ENCODE data around the gene CTSA.
"Not testable (repeated sequence)": the region's sequence is repeated elsewhere in the genome, so short reads cannot be mapped to it uniquely, and the experiment has no call there.

CTSA gene

DNA sequence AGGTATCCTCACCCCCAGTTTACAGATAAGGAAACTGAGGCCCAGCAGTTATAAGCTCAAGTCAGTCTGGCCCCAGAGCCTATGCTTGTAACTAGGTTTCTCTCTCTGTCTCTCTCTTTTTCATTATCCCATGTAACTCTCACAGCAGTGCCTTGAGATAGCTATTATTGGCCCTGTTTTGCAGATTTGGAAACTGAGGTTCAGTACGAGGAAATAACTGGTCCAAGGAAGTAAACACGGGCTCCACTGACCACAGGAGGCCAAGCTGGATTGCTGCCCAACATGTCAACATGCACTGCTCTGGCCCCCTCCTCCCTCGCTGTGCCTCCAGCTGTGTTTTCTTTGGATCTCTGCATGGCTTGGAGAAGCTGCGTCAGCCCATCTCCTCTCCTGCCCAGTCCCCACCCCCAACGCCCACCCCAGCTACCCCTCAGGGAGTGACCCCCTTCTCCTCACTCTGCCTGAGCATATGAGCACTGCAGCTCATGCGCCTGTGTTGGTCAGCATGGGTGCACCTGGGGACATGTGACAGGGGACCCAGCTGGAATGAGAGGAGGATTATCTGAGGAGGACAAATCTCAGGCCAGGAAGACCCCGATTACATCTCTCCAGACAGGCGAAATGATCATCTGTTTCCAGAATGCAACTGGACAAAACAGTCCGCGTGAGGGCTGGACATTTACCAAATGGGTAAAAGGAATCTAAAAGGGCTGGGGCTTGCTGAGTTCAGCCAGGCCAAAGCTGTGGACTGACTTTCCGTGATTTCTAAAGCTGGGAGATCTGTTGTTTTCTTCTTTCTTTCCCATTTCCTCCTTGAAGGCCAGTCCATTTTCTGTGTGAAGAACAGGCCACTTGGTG lies 28.6 kb downstream of the CTSA start:
- no peak for DNase-seq

GRCh38 chr20:45920462-45921336 lies 29.6 kb downstream of the CTSA start:
- no peak for DNase-seq

DNA sequence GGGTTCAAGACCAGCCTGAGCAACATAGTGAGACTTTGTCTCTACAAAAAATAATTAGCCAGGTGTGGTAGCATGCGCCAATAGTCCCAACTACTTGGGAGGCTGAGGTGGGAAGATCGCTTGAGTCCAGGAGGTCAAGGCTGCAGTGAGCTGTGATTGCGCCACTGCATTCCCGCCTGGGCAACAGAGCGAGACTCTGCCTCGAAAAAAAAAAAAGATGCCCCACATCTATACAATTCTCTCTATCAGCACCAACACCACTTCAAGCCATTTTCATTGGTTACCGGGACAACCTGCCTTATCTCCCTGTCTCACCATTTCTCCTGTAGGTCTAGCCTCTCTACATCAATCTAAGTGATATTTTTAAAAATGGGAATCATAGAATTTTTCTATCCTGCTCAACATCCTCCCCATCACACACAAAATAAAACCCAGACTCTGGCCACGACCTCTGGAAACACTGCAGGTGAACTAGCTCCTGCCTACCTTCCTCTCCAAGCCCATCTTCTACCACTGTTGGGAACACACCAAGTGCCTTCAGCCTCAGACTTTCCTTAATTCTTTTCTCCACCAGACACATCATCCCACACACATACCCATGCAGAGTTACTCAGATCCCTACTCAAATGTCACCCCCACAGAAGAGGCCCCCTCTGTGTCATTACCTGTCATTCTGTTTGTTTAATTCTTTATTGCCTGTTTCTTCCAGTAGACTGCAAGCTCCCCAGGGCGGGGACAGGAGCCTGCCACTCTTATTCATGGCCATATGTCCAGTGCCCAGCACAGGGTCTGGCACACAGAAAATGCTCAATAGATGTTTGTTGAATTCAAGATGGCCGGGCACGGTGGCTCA lies 30.4 kb downstream of the CTSA start:
- DNase-seq: no peak

DNA sequence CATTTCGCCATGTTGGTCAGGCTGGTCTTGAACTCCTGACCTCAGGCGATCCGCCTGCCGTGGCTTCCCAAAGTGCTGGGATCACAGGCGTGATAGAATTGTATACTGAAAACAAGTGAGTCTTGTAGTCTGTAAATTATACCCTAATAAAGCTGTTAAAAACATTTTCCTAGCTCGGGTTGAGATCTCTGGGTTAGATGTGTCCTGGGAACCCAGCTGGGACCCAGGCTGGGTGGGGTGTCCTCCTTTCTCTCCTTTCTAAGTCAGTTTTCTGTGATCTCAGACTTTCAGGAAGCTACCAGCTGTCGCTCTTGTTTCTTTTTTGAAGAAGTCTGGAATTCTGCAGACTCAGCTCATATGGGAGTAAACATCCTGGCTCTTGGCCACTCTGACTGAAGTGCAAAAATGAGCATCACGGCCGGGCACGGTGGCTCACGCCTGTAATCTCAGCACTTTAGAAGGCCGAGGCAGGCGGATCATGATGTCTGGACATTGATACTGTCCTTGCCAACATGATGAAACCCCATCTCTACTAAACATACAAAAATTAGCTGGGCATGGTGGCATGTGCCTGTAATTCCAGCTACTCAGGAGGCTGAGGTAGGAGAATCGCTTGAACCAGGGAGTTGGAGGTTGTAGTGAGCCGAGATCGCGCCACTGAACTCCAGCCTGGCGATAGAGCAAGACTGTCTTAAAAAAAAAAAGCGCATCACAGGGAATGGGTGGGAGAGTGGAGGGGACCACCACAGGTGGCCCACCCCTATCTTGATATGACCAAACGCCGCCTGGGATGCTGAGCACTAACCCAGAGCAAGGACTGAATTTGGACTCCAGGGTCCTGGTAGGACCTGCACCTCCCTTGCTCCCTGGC lies 33.5 kb downstream of the CTSA start:
- DNase-seq: no peak

- no peak for DNase-seq
Measured at GRCh38 chr20:45925821-45926506, 34.8 kb downstream of the CTSA start.

- DNase-seq: no peak
Measured at GRCh38 chr20:45926731-45927070, 35.6 kb downstream of the CTSA start.

GRCh38 chr20:45927071-45927878 lies 36.1 kb downstream of the CTSA start:
- DNase-seq: no peak

DNA sequence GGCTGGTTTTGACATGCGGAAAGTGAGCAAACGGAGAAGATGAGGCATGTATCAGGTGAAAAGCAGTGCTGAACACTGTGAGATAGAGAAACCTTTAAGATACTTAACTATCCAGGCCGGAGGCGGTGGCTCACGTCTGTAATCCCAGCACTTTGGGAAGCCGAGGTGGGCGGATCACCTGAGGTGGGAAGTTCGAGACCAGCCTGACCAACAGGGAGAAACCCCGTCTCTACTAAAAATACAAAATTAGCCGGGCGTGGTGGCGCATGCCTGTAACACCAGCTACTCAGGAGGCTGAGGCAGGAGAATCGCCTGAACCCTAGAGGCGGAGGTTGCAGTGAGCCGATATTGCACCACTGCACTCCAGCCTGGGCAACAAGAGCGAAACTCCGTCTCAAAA lies 40.5 kb downstream of the CTSA start:
- not testable (repeated sequence) for DNase-seq

DNA sequence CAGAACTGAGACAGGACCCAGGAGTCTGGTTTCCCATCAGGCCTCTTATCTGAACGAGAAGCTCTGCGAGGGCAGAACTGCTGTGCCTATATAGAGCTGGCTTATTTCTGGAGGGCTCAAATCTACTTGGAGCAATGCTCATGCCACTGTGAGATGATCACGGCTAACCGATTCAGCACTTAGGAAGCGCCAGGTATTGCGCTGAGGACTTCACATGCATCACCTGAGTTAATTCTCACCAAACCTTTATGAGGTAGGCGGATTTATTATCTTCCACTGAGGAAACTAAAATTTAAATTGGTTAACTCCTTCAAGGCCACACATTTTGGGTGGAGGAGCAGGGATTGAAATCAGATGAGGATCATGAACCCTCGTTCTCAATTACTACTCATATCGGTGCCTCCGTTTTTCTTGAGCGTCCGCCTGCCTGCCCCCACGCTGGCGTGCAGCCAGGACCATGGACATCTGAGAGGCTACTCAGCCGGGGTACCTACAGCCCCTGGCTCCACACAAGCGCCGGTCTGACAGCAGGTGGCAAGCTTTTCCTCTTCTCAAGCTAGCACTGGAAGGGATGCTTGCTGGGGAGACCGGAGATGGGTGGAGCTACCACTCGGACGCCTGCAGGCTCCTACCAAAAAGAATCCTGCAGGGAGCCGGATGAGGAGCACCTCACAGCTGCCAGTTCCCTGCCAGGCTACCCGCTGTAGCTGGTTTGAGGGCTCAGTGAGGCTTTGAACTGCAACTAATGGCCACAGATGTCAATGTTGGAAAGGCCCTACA lies 42.3 kb downstream of the CTSA start:
- peak; percentile 34 to 35 for DNase-seq

DNA sequence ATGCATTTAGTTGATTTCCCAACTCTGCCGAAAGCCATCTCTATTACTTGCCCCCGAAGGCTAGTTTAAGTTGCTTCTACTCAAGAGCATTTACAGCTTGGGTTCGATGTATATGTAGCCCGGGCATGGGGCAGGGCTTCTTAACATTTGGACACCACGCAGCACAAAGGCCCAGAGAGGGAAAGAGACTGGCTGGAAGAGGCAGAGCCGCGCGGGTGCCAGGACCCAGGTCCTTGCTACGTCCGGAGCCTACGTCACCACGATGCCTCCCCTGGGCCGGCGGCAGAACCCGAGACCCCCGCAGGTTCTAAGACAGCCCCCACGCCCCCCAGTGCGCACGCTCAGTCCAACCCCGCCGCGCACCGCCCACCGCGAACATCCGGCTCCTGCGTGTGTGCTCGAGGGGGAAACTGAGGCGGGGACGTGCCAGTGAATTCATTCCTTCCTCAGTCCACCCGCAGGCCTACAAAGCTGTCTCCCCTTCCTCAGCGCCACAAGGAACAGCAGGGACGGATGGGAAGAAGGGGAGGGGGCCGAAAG lies 43.0 kb downstream of the CTSA start:
- DNase-seq: no peak

DNA sequence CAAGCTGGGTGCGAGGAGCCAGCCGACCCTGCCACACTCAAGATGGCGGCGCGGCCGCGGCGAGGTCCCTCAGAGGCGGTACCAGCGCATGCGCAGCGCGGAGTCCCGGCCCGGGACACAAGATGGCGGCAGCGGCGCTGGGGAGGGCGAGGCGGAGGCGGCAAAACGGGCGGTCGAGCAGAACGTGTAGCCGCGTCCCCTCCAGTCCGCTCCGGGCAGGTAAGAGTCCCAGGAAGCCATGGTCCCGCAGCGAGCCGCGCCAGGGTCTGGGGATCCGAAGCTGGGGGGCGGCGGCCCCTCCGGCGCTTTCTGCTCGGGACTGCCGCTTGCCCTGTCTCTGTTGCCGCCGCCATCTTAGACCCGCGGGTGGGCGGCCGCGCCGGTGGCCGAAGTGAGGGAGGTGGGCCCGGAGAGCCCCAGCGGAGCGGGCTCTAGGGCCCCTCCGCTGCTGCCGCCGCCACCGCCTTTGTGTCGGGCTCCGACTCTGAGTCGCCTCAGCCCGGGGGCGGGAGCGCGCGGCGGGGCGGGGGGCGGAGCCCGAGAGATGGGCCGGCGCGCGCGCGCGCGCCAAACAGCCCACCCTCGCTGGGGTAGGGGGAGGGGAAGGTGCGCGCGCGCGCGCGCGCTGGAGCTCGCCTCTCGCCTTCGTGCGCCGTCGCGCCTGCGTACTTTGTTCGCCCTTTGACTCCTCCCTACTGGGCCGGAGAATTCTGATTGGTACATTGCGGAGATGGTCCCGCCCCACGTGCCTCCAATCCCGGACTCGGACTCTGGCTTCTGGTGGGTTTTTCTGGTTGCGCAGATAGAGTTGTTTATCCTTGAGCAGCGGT lies 43.7 kb downstream of the CTSA start, which contains the start of gene PCIF1:
TSS of gene PCIF1 (plus strand) at position 98 of the 830 bp plus-strand sequence. CDS start 4,317 bp downstream, outside the sequence.
- DNase-seq: peak; percentile 95 to 97

GRCh38 chr20:45935416-45936046 lies 44.4 kb downstream of the CTSA start:
- no peak for DNase-seq

GRCh38 chr20:45937765-45938164 lies 46.6 kb downstream of the CTSA start:
- no peak for DNase-seq

GRCh38 chr20:45938727-45939438 lies 47.7 kb downstream of the CTSA start:
- DNase-seq: no peak

- no peak for DNase-seq
Measured at GRCh38 chr20:45940053-45940452, 48.9 kb downstream of the CTSA start.

DNA sequence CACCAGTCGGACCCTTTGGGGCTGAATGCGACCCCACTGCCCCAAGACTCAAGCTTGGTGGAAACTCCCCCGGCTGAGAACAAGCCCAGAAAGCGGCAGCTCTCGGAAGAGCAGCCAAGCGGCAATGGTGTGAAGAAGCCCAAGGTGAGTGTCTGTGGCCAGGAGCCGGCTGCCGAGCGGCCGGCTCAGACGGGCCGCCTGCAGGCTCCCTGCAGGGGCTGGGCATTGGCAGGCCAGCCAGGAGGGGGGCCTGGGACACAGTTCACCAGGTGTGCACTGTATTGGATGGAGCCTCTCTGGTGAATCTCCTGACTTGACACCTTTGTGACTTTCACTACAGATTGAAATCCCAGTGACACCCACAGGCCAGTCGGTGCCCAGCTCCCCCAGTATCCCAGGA lies 49.3 kb downstream of the CTSA start:
- DNase-seq: no peak

- no peak for DNase-seq
Measured at GRCh38 chr20:45943613-45944012, 52.5 kb downstream of the CTSA start.

Measured in activated CD4-positive, alpha-beta T cell treated with anti-CD3 and anti-CD28 coated beads, Interleukin-2, amount 50 U/mL, for 4 hours (primary cell).